NCI-H2196 (cell line): ENCODE measurements around the gene CAPN12.
"Not testable (repeated sequence)": the region's sequence is repeated elsewhere in the genome, so short reads cannot be mapped to it uniquely, and the experiment has no call there.

Experiments used
- DNase-seq: peaks from one replicate; lab custom pipeline; 2025; ENCODE audit not compliant: unreplicated experiment; lab: John Stamatoyannopoulos, UW

CAPN12 gene, protein sequence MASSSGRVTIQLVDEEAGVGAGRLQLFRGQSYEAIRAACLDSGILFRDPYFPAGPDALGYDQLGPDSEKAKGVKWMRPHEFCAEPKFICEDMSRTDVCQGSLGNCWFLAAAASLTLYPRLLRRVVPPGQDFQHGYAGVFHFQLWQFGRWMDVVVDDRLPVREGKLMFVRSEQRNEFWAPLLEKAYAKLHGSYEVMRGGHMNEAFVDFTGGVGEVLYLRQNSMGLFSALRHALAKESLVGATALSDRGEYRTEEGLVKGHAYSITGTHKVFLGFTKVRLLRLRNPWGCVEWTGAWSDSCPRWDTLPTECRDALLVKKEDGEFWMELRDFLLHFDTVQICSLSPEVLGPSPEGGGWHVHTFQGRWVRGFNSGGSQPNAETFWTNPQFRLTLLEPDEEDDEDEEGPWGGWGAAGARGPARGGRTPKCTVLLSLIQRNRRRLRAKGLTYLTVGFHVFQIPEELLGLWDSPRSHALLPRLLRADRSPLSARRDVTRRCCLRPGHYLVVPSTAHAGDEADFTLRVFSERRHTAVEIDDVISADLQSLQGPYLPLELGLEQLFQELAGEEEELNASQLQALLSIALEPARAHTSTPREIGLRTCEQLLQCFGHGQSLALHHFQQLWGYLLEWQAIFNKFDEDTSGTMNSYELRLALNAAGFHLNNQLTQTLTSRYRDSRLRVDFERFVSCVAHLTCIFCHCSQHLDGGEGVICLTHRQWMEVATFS

DNA sequence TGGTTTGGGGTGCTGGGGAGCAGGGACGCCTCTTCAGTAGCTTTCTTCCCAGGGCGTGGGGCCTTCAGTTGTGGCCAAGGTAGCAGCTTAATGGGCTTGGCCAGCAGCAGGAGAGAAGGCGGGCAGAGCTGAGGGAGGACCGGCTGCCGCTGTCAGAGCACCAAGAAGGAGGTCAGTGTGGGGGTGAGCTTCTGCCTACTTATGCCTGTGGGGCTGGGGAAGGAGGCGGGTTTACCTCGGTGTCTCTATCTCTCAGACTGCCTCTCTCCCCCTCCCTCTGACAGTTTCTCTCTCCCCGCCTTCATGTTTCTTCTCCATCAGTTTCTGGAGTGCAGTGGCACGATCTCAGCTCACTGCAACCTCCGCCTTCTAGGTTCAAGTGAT lies at the start of gene CAPN12:
CAPN12 (minus strand) TSS at position 177 of the 384 bp plus-strand sequence. CDS start 309 bp downstream, outside the sequence.
- DNase-seq = no peak

DNA sequence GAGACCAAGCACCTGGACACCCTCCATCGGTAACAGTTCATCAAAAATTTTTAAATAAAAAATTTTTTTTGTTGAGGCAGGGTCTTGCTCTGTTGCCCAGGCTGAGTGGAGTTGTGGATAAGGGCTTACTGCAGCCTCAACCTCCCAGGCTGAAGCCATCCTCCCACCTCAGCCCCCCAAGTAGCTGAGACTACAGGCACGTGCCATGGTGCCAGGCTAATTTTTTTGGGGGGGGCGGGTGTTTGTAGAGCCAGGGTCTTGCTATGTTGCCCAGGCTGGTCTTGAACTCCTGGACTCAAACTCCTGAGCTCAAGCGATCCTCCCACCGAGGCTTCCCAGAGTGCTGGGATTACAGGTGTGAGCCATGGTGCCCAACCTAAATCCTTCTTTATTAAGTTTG lies 49.4 kb upstream of the CAPN12 start:
- DNase-seq = no peak

DNA sequence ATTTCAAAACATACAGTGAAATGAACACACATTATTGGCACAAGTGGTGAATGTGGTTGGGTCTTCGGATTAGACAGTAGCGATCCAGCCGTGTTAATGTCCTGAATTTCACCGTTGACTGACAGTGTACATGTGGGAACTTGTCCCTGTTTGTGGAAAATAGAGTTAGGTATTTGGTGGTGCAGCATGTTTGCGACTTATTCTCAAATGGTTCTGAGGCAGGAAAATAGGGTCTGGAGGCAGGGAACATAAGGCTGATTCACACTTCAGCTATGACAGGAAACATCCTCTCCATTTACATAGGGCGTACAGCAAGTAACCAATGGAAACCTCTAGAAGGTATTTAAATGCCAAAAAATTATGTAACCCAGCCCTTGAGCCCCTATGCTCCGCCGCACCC lies 48.9 kb upstream of the CAPN12 start:
- no peak for DNase-seq

DNA sequence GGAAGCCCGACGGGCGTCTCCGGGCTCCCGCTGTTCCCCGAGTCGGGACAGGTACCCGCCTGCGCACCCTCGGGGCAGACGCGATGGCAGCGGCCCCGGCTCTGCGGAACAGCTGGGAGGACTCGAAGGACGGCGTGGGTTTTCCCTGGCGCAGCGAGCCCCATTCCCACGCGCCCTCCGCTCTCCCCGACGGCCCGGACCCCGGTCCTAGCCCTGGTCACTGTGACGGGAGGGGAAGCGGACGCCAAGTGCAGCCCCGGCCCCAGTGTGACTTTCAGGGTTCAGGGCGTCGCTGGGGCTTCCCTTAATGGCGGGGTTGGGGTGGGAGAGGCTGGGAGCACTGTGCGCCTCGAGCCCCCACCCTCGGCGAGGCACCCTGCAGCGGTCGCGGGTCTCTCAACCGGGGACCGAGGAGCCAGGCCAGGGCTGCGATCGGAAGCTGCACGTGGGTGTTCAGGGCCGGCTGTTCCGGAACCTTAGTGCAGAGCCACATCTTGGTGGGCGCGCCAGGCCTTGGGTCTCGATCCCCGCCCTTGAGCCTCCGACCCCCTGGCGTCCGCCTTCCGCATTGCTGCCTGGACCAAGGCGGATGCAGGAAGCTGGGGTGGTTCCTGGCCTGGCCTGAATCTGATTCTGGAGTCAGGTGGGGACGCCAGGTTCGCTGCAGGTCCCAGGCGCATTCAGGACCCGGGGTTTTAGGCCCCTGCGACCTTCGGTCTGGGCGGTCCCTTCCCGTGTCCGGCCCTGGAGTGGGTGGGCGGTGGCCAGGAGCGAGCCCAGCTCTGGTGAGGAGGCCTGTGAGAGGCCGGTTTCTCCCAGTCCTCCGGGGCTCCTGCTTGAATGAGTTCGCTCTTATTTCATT lies 48.2 kb upstream of the CAPN12 start:
- DNase-seq = no peak

DNA sequence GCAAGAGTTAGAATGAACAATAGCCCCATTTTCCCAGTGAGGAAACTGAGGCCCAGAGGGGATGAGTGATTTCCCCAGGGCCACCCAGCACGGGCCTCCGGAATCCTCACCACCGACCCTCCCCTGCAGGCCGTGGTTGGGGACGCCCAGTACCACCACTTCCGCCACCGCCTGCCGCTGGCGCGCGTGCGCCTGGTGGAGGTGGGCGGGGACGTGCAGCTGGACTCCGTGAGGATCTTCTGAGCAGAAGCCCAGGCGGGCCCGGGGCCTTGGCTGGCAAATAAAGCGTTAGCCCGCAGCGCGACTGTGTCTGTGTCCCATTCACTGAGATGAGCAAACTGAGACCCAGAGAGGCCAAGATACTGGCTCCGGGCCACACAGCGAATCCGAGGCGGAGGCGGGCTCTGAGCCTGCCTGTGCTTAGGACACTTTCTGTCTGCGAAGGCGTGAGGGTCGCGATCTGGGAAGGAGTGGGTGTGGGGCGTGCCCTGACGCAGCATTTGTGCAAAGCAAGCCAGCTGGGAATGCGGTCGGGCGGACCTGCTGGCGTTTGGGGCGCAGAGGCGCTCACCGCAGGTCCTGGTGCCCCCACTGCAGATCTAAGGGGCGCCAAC lies 47.3 kb upstream of the CAPN12 start:
- DNase-seq = not testable (repeated sequence)

DNA sequence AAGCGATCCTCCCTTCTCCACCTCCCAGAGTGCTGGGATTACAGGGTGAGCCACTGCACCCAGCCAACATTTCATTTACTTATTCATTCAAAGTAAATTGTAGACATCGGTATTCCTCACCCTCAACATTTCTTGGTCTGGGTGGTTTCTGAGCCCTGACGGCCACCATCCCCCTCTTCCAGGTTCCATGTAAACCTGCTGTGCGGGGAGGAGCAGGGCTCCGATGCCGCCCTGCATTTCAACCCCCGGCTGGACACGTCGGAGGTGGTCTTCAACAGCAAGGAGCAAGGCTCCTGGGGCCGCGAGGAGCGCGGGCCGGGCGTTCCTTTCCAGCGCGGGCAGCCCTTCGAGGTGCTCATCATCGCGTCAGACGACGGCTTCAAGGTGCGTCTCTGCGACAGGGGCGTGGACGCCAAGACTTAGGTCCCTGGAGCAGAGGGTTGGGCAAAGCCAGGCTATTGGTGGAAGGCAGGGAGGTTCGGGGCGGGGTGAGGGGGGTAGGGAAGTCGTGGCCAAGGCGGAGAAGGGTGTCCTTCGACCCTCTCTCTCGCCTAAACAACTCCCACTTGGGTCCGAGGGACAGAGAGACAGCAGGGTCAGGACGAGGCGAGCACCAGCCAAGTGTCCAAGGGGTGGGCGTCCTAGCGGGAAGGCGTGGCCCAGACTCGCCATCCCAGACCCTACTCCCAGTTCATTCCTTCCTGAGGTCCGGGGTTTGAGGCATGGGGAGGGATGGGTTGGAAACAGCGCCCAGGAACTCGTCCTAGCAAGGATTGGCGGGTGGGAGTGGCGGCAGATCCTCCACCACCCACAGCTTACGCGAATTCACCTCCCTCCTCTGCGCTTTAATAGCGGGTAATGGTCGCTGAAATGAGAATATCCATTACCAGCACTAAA lies 46.5 kb upstream of the CAPN12 start:
- not testable (repeated sequence) for DNase-seq

DNA sequence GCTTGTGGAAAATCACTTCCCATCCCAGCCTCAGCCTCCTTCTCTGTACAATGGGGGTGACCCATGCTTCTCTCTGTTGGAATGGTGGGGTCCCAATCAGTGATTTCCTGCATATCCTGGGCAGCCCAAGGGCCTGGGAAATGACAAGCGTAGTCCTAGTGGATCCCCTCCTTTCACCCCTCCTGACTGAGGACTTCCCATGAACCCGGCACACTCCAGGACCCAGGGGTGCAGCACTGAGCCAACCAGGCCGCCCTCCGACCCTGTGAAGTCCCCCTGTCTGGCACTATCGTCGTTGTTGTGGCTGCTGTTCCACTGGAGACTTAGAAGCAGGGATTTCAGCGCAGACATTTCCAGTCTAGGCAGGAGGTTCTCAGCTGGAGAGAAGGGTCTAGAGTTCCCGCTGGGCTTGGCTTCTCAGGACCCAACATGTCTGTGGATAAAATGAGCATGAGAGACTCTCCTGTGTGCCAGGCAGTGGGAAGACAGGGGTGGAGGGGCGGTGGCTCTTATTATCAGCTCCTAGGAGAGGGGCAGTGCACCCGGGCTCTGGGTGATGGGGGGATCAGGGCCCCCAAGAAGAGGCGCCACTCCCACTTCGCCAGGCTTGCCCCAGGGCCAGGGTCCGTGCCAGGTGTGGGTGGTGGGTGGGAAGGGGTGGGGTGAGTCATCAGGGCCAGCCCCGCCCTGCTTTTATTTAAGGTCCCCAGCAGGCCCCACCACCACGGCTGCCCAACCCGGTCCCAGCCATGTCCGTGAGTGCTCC lies 44.4 kb upstream of the CAPN12 start, which contains the start of gene LGALS7B:
LGALS7B (plus strand) TSS at position 723 of the 766 bp plus-strand sequence; CDS start at position 750, 27 bp downstream.
- no peak for DNase-seq

DNA sequence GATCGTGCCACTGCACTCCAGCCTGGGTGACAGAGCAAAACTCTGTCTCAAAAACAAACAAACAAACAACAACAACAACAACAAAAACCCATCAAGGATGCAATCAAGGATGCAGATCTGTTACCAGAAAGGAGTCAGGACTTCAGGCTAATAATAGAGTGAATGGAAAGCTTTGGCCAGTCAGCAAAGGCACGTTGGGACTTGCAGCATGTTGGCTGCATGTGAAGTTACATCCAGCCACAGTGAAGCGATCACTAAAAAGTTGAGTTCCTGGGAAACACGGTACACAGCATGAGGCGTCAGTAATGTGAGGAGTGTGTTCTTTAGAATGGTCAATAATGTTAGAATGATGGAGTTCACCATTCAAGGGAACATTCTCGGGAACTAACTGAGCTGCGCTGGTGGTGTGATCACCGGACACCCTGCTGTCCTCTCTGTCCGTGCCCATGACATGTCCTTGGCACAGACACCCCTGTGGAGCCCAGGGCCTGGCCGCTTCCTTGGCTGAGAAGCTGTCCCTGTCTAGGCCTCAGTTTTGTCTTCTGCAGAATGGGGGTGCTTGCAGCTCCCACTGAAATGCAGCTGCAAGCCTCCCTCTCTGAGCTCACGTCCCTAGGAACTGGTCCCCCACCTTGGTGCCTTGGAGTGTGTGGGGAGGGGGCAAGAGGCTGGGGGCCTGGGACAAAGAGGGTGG lies 42.4 kb upstream of the CAPN12 start:
- no peak for DNase-seq

DNA sequence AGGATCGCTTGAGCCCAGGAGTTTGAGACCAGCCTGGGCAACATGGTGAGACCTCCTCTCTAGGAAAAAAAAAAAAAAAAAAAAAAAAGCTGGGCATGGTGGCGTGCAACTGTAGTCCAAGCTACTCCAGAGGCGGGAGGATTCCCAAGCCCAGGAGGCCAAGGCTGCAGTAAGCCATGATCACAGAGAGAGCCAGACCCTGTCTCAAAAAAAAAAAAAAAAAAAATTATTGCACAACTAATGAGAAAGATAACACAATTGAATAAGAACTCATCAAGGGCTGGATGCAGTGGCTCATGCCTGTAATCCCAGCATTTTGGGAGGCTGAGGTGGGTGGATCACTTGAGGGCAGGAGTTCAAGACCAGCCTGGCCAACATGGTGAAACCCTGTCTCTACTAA lies 41.8 kb upstream of the CAPN12 start:
- DNase-seq = not testable (repeated sequence)

DNA sequence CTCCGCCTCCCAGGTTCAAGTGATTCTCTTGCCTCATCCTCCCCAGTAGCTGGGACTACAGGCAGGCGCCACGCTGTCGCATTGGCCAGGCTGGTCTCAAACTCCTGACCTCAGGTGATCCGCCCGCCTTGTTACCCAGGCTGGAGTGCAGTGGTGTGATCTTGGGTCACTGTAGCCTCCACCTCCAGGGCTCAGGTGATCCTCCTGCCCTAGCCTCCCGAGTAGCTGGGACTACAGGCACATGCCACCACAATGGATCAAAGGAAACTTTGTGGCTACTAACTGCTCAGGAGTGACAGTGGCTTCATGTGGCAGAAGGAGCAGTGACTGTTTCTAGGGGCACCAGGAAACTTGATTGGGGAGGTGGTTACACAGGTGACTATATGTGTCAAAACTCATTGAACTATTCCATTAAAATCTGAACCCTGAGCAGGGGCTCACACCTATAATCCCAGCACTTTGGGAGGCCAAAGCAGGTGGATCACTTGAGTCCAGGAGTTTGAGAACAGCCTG lies 41.0 kb upstream of the CAPN12 start:
- no peak for DNase-seq

DNA sequence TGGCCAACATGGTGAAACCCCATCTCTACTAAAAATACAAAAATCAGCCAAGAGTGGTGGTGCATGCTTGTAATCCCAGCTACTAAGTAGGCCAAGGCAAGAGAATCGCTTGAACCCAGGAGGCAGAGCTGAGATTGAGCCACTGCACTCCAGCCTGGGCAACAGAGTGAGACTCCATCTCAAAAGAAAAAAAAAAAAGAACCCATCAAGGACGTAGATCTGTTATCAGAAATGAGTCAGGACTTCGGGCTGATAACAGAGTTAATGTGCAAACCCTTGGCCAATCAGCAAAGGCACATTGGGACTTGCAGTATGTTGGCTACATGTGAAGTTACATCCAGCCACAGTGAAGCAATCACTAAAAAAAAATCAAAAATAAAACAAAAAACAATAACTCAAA lies 40.0 kb upstream of the CAPN12 start:
- no peak for DNase-seq

DNA sequence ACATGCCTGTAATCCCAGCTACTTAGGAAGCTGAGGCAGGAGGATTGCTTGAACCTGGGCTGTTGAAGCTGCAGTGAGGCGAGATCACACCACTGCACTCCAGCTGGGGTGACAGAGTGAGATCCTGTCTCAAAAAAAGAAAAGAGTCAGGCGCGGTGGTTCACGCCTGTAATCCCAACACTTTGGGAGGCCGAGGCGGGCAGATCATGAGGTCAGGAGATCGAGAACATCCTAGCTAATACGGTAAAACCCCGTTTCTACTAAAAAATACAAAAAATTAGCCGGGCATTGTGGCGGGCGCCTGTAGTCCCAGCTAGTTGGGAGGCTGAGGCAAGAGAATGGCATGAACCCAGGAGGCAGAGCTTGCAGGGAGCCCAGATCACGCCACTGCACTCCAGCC lies 37.9 kb upstream of the CAPN12 start:
- DNase-seq = not testable (repeated sequence)

DNA sequence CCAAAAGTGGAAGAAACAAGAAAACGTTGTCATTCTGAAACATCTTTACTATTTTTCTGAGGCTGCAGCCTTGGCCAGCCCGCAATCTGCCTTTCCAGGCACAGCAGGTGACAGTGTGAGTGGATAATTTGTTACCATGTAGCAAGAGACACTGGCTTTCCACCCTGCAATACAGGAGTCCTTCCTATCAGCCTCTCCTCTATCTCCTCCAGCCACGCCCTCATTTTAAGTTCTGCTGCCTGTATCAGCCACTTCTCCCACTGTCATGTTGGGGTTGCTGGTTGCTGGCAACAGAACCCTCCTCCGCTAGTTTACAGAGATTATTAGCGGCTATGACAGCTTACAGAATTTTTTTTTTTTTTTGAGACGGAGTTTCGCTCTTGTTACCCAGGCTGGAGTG lies 36.8 kb upstream of the CAPN12 start:
- DNase-seq = no peak

DNA sequence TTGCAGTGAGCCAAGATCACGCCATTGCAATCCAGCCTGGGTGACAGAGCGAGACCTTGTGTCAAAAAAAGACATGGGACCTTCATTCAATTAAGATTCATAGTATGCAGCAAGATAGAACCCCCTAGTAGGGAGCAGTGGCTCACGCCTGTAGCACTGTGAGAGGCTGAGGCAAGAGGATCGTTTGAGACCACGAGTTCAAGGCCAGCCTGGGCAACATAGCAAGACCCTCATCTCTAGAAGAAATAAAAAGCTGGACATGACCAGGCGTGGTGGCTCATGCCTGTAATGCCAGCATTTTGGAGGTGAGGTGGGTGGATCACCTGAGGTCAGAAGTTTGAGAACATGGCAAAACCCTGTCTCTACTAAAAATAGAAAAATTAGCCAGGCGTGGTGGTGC lies 36.2 kb upstream of the CAPN12 start:
- DNase-seq = no peak

DNA sequence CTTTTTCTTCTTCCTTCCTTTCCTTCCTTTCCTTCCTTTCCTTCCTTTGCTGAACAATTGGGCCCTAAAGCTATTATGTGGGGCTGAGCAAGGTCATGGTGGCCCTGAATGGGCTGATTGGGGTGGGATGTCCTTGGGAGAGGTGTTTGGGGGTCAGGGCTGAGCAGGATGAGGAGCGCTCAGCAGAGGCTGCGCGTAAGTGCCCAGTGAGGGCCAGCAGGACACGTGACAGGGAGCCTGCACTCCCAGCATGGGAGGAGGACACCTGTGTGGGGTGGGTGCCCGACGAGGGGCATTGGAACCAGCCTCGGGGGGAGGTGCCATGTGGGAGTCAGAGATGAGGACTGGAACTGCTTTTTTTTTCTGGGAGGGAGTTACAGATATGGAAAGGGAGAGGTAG lies 34.5 kb upstream of the CAPN12 start:
- DNase-seq = no peak

DNA sequence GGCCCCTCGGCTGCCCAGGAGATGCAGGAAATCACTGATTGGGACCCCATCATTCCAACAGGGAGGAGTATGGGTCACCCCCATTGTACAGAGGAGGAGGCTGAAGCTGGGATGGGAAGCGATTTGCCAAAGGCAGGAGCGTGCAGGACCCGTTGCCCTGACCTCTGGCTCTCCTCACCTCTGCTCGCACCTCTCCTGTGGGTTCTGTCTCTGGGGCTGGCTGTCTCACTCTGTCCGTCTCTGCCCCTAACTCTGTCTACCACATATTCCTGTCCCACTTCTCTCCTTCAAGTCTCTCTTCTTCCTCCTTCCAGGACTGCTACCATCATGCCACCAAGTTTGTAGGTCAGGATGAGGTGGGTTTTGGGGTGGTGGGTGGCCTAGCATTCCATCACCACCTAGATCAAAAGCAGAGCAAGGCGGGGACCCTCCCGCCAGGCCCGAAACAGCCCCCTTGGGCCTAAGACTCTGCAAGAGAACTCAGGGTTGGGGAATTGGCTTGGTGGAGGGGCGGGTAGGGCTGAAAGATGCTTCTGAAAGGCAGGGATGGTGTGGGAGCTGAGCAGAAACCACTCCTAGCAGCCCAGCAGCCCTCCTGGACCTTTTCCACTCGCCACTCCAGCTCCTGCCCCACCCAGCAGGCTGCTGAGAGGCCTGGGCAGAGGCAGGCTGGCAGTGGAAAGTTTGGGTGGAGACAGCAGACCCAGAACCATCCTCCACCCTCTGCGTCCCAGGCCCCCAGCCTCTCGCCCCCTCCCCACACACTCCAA lies 30.1 kb upstream of the CAPN12 start:
- no peak for DNase-seq

DNA sequence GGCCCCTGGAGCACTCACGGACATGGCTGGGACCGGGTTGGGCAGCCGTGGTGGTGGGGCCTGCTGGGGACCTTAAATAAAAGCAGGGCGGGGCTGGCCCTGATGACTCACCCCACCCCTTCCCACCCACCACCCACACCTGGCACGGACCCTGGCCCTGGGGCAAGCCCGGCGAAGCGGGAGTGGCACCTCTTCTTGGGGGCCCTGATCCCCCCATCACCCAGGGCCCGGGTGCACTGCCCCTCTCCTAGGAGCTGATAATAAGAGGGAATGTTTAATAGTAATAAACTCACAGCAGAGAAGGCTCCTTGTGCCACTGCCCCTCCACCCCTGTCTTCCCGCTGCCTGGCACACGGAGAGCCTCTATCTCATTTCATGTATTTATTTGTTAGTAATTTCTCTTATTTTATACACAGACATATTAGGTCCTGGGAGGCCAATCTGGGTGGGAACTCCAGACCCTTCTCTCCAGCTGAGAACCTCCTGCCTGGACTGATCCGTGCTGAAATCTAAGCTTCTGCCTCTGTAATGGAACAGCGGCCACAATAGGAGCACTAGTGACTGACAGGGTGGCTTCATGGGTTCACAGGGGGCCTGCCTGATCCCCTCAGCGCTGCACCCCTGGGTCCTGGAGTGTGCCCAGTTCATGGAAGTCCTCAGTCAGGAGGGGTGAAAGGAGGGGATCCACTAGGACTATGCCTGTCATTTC lies 29.3 kb upstream of the CAPN12 start, which contains the start of gene LGALS7:
LGALS7 (minus strand) TSS at position 49 of the 709 bp plus-strand sequence; CDS start at position 24, 25 bp downstream.
- no peak for DNase-seq
